GM21360 (cell line): ENCODE data around the gene RBM15B.
"Not testable (repeated sequence)": the region's sequence is repeated elsewhere in the genome, so short reads cannot be mapped to it uniquely, and the experiment has no call there.

Experiments used
- ATAC-seq: cut with Tn5 transposase; IDR thresholded peaks from one replicate; pipeline ENCODE4 v1.9.1; 2021; ENCODE audit warnings: mild to moderate bottlenecking, moderate library complexity; ENCODE audit not compliant: unreplicated experiment

The RBM15B gene

DNA sequence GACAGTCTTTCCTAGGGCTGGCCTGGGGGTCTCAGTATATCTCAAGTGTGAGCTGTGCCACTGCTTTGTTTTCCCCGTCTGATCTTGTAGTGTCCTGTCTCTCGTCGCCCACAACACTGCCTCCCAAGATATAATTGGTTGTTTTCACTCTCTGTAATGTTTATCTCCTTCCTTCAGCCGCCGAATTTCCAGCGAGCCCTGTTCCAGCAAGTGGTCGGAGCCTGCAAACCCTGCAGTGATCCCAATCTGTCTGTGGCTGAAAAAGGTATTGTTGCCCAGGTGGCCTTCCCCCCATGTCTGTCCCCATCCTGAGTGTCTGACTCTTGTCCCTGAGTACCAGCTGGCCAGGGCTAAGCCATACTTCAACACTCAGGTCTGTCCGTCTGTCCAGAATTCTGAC is 15.5 kb upstream of the RBM15B start:
- no peak for ATAC-seq

DNA sequence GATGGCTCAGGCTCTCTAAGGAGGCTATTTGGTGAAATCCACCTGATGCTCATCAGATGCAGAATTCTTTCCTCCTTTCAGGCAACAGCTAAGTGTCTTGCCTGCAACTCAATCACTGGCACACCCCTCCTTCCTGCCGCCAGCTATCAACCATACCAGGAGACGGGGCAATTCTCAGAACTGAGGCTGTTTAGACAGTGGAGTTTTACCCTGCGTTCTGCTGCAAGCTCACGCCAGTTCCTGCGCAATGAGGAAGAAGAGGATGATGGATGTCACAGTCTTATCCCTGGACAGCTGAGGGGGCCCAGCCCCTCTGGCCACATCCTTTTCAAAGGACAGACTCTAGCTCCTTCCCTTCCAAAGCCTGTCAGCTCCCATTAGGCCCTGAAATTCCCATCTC is 13.0 kb upstream of the RBM15B start:
- ATAC-seq = no peak

DNA sequence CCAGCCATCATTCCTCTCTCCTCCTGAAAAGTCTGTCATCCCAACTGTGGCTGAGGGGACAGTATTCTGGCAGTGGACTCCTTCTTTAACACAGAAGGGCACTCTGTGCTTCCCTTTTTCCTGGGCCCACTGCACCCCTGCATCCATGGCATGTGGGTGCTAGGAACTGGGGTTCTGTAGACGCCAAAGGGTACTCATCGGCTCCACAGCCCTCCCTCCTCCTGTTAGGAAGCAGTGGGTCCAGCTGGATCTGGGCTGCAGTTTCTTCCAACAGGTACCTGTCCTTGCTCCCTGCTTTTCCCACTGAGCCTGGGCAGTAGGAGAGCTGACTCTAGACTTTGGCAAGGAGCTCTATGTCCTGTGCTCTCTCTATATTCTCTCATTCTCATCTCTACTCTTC is 12.4 kb upstream of the RBM15B start:
- no peak for ATAC-seq

DNA sequence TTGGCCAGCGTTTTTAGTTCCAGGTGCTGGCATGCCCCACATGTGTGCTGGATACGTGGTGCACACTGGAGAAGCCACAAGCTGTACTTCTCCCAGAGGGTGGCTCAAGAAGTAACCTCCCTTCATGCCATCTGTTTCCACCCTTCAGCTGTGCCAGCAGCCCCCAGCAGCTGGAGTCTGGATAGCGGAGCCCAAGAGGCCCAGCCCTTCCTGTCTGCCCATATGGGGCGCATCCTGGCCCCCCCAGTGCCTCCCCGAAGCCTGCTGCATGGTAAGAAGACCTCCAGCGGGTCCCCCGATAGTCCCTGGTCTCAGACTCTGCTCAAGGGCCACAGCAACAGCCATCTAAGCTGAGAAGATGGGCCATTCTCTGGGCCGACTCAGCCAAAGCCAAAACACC is 11.8 kb upstream of the RBM15B start:
- ATAC-seq = no peak

DNA sequence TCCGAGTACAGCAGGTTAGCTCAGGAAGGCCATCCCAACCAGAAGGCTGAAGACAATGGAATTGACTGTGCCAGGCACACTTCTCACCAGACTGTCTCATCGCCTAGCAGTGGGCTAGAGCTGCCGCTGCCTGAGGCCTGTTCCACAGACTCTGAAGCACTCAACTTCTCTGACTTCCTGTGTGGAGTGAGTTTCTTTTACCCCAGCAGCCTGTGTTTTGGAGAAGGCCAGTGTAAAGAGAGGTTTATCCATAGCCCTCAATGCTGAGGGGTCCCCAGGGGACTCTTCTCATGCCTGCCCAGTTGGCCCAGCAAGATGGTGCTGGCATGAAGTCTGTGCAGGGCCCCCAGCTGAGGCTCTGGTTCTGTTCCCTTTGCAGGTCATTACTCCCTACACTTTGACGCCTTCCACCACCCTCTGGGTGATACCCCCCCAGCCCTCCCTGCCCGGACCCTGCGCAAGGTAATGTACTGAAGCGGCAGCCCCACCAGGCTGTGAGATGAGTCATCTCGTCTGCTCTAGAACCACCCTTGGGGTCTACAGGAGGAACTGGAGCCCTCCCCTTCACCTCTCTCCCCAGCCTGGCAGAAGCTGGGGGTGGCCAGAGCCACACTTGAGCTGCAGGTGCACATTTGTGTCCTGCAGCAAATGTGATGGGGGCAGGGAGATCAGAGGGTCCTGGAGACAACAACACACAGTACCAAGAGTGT is 11.2 kb upstream of the RBM15B start:
- ATAC-seq = no peak

DNA sequence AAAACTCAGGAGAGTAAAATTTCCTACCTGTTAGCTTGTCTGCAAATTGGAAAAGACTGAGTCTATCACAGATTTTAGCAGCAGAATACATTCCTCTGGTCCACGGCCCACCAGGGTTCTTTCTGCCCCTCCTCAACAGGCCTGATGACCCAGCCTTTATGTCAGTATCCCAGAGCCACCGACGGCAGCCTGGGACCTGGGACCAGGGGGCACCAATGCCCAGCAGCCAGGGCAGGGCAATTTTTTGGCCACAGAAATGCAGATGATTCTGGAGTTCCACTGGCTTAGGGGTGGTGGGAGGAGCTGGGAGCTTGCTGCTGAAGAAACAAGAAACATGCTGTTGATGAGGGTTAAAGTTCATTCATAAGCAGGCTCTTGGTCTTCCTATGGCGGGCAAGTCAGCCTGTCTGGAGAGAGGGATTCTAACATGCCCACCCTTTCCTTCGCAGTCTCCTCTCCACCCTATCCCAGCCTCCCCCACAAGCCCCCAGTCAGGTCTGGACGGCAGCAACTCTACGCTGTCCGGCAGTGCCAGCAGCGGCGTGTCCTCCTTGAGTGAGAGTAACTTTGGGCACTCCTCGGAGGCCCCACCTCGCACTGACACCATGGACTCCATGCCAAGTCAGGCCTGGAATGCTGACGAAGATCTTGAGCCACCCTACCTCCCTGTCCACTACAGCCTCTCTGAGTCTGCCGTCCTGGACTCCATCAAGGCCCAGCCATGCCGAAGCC is 10.3 kb upstream of the RBM15B start:
- ATAC-seq = no peak

DNA sequence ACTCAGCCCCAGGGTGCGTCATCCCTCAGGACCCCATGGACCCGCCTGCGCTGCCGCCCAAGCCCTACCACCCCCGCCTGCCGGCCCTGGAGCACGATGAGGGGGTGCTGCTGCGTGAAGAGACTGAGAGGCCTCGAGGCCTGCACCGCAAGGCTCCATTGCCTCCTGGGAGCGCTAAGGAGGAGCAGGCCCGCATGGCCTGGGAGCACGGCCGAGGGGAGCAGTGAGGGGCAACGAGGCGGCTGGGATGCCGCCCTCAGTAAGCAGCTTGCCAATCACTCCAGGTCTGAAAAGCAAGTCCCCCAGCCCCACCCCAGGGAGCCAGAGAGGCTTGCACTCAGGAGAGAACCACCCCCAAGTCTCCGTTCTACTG is 9.8 kb upstream of the RBM15B start:
- no peak for ATAC-seq

DNA sequence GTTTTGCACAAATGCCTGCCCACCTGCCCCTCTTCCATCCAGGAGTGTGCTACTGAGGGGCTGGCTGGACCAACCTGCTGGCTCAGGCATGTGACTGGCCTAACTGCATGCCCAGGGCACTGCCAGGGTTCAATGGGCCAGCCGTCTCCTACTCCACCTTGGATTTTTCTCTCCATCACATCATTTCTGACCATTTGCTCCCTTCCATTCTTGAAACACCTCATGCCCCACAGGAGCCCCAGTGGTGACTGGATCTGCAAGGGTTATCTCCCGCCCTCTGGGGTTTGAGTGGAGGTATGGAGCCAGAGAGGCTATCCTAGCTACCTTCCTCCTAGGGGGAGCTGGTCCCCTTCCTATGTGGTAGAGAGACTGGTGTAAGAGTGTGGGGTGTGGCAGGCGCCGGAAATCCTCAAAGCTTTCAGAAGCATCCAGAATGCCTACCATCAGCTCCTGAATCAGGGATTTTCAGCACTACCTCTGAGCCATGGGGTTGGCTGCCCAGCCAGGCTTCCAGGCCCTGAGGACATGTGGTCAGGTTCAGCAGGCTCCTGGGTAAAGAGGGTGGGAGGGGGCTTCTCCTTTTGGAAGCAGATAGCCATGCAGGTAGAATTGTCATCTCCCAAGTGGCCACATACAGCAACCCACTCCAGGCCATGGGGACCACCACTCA is 8.9 kb upstream of the RBM15B start:
- ATAC-seq = no peak

DNA sequence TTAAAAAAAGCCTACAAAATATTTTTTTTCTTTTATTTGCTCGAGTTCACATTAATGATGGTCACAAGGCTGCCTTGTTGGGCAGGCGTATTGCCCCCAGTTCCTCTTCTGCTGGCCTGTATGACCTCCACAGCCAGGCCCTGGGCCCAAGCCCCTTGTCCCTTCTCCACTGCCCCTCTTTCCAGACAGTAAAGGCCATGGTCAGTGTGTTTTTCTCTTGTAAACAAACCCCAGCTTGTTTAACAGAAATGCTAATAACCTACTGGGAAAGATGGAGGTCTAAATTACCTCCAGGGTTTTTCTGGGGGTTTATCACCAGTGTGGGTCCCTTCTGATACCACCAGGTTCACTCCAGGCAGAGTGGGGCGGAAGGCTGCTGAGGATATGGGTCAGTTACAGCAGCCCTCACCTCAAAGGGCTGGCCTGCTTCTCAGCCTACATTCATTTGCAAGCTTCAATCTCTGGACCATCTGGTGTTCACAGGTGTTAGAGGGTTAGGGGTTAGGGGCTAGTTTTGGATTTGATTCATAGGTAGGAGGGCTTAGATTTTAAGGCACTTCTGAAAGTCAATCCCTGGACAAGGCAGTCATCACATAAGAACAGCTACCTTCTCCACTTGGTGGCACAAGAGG is 8.0 kb upstream of the RBM15B start:
- no peak for ATAC-seq

DNA sequence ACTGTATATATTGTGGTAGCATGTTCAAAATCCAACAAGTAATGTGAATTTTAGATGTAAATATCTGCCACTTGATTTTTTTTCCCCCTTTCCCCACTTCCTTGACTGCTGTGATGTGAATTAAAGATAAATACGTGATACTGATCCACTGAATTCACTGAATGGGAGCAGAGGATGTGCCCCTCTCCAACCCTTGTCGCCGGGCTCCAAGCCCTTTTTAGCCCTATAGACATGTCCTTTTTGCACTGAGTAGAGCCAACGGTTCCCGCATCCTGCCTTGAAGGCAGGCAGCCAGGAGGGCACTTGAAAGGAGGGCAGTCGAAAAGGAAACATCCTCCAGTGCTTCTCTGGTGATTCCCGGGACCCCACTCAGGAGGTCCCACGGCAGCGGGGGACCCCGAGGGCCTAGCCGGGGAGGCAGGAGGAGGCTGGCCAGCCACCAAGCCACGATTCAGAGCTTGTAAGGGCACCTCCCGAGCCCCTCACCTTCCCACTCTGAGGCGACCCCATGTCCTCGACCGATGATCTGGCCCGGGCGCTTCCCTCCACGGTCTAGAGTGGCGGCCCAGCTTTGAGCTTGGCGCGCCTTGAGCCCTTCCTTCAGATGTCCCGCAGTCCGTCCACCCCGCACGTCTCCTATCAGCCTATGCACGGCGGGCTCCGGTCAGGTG is 6.9 kb upstream of the RBM15B start:
- peak; percentile 6 for ATAC-seq

DNA sequence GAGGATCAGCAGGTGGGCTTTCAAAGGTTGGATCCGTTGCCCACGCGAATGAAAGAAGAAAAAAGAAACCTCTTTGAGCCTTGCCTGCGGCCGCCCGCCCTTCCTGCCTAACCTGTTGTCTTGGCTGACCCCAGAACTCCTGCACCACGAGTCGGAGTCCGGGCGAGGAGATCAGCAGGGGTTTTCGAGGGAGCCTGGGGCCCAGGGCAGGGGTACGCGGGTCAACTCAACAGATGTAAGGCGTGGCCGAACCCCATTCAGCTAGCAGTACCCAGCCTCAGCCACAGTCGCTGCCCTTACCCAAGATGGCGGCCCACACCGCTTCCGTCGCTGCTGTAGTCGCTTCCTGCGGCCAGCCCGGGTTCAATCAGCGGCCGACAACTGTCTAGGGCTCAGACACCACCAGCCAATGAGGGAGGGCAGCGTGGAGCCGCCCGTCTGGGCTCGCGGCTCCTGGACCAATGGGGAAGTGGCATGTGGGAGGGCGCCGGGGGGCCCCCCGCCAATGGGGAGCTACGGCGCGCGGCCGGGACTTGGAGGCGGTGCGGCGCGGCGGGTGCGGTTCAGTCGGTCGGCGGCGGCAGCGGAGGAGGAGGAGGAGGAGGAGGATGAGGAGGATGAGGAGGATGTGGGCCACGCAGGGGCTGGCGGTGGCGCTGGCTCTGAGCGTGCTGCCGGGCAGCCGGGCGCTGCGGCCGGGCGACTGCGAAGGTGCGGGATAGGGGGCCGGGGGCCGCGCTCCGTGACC is 6.2 kb upstream of the RBM15B start, which contains the start of gene MANF:
MANF (plus strand) TSS at position 566 of the 748 bp plus-strand sequence; CDS start at position 618, 52 bp downstream.
- peak; percentile 94 for ATAC-seq

DNA sequence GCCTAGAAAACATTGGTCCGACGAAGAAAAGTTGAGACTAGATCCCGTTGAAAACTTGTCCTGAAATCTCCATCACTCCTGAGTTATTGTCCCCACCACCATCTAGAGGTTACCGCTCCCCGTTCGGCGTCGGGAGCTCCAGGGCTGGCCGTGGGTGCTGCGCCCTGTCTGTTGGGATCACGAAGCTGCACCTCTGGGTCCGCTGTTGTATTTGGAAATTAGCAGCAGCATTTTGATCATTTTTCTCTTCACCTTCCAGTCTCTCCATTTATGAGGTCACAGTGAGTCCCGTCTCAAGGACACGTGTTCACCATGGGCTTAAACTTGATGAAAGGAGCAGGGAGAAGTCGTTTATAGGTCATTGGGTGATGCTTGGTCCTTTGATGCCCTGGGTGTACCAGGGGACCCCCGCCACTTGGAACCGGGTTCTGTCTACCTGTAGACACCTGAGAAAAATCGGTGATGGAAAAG is 5.4 kb upstream of the RBM15B start:
- no peak for ATAC-seq

DNA sequence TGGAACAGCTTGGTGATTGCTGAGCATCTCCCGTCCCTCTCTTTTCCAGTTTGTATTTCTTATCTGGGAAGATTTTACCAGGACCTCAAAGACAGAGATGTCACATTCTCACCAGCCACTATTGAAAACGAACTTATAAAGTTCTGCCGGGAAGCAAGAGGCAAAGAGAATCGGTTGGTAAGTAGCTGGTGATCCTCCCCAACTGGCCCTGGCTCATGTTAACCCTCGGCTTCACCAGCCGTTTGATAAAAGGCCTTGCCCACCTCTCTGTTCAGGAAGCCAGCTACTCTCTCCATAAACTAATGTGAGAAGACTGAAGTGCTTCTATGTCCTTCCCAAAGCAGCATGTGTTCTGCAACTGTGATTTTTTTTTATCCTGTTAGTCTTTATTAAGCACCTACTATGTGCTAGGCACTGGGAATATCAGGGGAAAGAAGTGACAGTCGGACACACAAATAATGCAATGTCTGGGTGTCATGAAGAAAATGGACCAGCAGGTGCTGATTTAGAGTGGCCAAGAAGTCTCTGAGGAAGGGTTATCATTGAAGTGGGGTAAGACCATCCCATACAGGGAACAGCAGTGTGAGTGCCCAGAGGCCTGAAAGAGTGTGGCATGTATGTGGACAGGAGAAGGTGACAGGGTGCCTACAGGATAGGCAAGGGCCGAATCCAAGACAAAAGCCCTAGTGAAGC is 4.8 kb upstream of the RBM15B start:
- ATAC-seq = no peak

DNA sequence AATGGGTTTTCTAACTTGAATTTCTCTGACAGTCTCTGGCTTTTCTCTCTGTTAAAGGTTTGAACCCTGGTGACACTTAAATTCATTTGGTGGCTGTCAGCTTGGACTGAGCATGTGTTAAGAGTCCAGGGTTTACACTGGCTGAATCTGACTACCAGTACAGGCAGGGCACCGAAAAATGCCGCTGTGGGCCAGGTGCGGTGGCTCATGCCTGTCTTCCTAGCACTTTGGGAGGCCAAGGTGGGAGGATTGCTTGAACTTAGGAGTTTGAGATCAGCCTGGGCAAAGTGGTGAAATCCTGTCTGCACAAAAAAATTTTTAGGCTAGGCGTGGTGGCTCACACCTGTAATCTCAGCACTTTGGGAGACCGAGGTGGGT is 4.2 kb upstream of the RBM15B start:
- ATAC-seq = no peak

DNA sequence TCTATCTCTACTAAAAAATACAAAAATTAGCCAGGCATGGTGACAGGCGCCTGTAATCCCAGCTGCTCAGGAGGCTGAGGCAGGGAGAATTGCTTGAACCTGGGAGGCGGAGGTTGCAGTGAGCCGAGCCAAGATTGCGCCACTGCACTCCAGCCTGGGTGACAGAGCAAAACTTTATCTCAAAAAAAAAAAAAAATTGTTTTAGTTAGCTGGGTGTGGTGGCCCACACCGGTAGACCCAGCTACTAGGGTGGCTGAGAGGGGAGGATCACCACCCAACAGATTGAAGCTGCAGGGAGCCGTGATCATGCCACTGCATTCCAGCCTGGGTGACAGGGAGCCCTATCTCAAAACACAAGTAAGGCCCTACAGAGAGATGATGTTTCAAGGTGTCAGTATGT is 3.8 kb upstream of the RBM15B start:
- not testable (repeated sequence) for ATAC-seq

DNA sequence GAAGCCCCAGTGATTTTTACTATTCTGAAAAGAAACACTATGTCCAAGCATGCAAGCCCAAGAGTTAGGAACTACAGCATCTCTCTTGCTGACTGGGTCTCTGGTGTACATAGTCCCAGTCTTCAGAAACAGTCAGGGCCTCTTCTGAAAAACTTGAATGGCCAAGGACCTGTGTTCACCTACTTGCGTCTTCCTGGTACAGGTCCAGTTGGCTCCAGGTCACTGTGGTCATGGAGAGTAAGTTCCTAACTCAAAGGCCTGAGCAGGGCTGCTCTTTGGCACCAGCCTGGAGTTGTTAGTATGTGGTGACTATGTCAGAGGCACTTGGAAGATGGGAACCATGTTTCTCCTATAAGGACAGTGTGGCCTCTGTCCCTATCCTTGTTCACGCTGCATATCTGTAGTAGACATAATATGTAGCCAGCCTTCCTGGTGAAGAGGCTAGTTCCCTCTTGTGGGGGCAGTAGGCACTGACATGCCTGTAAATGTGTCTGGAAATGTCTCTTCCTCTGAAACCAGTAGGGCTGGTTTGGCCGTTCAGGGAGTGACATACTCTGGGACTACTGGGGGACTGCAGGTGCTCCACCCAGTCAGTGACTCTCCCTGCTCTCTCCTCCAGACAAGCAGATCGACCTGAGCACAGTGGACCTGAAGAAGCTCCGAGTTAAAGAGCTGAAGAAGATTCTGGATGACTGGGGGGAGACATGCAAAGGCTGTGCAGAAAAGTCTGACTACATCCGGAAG is 2.6 kb upstream of the RBM15B start:
- ATAC-seq = no peak

DNA sequence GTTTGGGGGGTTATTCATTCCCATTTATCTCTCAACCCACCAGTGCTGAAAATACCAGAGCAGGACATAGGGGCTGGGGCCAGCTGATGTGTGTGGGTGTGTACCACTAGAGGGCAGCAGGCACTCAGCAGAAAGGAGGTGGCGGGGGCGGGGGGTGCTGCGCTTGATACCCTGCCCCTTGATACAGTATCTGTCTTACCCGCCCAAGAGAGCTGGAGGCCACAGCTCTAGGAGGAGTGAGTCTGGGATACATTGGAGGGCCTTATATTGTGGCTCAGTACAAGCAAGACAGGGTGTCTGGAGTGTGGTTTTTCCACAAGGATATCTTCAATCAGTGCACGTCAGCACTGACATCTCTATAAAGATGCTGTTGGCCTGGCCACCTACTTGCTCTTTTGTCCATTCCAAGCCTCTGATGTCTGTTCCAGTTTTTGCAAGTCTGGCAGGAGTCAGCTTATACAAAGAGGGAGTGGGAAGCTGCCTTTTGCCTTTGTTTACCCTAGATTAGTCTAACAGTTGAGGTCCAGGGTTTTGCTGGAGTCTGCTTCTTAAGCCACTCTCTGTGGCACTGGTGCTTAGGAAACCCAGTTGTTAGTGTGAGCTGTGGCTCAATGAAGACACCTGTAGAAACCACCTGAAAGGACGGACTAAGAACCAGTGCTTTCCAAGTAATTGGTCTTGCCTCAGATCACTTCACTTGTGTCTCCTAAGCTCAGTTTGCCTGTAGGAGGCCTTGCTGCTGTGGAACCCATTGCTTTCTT is 1.5 kb upstream of the RBM15B start:
- no peak for ATAC-seq
